ENCODE results near the gene CLSTN3.

The CLSTN3 gene

GRCh38 chr12:7093486-7093885 lies 36.7 kb upstream of the CLSTN3 start:
- no peak overlapping the region for H3K27ac ChIP-seq (ENCODE audit: low read depth, low read length)
- no peaks in the 10 kb centered on the region for H3K9me3 ChIP-seq (ENCODE audit: control insufficient read depth, insufficient read depth, low read length)
- H3K9ac ChIP-seq (ENCODE audit: low read depth, low read length), result no peak overlapping the region
- H3K36me3 ChIP-seq (ENCODE audit: control insufficient read depth, insufficient read depth, low read length), result no peaks in the 10 kb centered on the region
- peaks cover 11% of the 10 kb centered on the region for H3K4me1 ChIP-seq (ENCODE audit: control insufficient read depth, insufficient read depth, low read length)
- no peaks in the 10 kb centered on the region; the same call in 1 of the 2 replicates for H3K27me3 ChIP-seq (ENCODE audit: control insufficient read depth, insufficient read depth, low read length)
- H3K4me3 ChIP-seq (ENCODE audit: low read depth, low read length), result no peak overlapping the region

GRCh38 chr12:7093892-7094291 lies 36.3 kb upstream of the CLSTN3 start:
- Histone ChIP-seq H3K27ac (ENCODE audit: low read depth, low read length) (no peak overlapping the region), H3K4me3 (ENCODE audit: low read depth, low read length) (no peak overlapping the region), H3K9me3 (ENCODE audit: control insufficient read depth, insufficient read depth, low read length) (no peaks in the 10 kb centered on the region), H3K4me1 (ENCODE audit: control insufficient read depth, insufficient read depth, low read length) (peaks cover 11% of the 10 kb centered on the region), H3K27me3 (ENCODE audit: control insufficient read depth, insufficient read depth, low read length) (no peaks in the 10 kb centered on the region; the same call in 1 of the 2 replicates), H3K36me3 (ENCODE audit: control insufficient read depth, insufficient read depth, low read length) (no peaks in the 10 kb centered on the region), H3K9ac (ENCODE audit: low read depth, low read length) (no peak overlapping the region)

DNA sequence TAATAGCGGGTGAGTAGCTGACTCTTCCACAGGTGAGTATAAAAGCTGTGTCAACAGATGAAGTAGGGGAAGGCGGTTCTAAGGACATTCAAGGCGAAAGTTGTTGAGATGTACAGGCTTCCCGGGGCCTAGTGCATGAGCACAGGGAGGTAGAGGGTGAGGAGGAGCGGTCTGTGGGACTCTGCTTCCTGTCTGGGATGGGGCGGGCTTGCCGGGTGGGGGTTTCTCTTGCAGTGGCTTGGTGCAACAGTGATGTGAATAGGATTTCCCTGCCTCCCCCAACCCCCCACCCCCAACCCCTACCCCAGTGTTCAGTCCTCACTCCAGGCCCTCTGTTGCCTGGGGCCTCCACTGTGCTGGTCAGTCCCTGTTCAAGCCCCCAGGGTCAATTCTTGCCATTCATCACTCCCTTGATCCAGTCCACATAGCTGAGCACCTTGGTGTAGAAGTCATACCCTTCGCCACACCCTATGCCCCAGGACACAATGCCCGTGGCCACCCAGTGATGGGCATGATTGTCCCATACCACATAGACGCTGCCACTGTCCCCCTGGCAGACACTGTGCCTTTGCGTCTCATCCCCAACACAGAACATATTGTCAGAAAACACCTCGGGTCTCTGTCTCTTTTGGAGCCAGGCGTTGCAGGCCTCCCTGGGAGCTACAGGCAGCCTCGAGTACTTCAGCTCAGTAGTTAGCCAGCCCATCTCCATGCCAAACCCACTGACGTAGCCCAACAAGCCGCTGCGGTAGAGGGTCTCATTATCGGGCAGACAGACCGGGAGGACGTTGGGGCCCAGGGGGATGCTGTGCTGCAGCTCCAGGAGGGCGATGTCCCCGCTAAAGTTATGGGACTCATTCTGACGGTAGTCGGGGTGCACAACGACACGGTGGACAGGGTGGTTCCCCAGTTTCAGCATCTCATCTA lies 33.9 kb upstream of the CLSTN3 start:
- H3K4me1 ChIP-seq (ENCODE audit: control insufficient read depth, insufficient read depth, low read length), result no peaks in the 10 kb centered on the region
- H3K36me3 ChIP-seq (ENCODE audit: control insufficient read depth, insufficient read depth, low read length), result no peaks in the 10 kb centered on the region
- H3K27ac ChIP-seq (ENCODE audit: low read depth, low read length), result no peak overlapping the region
- no peak overlapping the region for H3K9ac ChIP-seq (ENCODE audit: low read depth, low read length)
- no peak overlapping the region for H3K4me3 ChIP-seq (ENCODE audit: low read depth, low read length)
- no peaks in the 10 kb centered on the region for H3K27me3 ChIP-seq (ENCODE audit: control insufficient read depth, insufficient read depth, low read length)
- no peaks in the 10 kb centered on the region for H3K9me3 ChIP-seq (ENCODE audit: control insufficient read depth, insufficient read depth, low read length)

- Histone ChIP-seq H3K27me3 (ENCODE audit: control insufficient read depth, insufficient read depth, low read length) (no peaks in the 10 kb centered on the region), H3K9me3 (ENCODE audit: control insufficient read depth, insufficient read depth, low read length) (no peaks in the 10 kb centered on the region), H3K4me3 (ENCODE audit: low read depth, low read length) (no peak overlapping the region), H3K9ac (ENCODE audit: low read depth, low read length) (no peak overlapping the region), H3K4me1 (ENCODE audit: control insufficient read depth, insufficient read depth, low read length) (no peaks in the 10 kb centered on the region), H3K27ac (ENCODE audit: low read depth, low read length) (no peak overlapping the region), H3K36me3 (ENCODE audit: control insufficient read depth, insufficient read depth, low read length) (no peaks in the 10 kb centered on the region)
Measured at GRCh38 chr12:7096979-7097378, 33.2 kb upstream of the CLSTN3 start.

GRCh38 chr12:7099290-7099996 lies 30.7 kb upstream of the CLSTN3 start:
- H3K36me3 ChIP-seq (ENCODE audit: control insufficient read depth, insufficient read depth, low read length), result no peaks in the 10 kb centered on the region
- no peak overlapping the region for H3K4me3 ChIP-seq (ENCODE audit: low read depth, low read length)
- no peaks in the 10 kb centered on the region for H3K4me1 ChIP-seq (ENCODE audit: control insufficient read depth, insufficient read depth, low read length)
- H3K9me3 ChIP-seq (ENCODE audit: control insufficient read depth, insufficient read depth, low read length), result no peaks in the 10 kb centered on the region
- no peak overlapping the region for H3K27ac ChIP-seq (ENCODE audit: low read depth, low read length)
- no peaks in the 10 kb centered on the region for H3K27me3 ChIP-seq (ENCODE audit: control insufficient read depth, insufficient read depth, low read length)
- no peak overlapping the region for H3K9ac ChIP-seq (ENCODE audit: low read depth, low read length)

DNA sequence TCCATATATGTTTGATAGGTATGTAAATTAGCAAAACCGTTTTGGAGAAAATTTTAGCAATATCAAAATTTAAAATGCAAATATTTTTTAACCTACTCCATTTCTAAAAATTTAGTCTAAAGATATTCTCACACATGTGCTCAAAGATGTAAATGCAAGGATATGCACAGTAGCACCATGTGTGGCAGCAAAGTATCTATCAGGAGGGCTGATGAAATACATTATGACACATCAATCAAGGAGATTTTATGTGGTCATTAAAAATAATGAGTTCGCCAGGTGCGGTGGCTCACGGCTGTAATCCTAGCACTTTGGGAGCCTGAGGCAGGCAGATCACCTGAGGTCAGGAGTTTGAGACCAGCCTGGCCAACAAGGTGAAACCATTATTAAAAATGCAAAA lies 29.9 kb upstream of the CLSTN3 start:
- Histone ChIP-seq H3K4me1 (ENCODE audit: control insufficient read depth, insufficient read depth, low read length) (no peaks in the 10 kb centered on the region), H3K4me3 (ENCODE audit: low read depth, low read length) (no peak overlapping the region), H3K9ac (ENCODE audit: low read depth, low read length) (no peak overlapping the region), H3K27me3 (ENCODE audit: control insufficient read depth, insufficient read depth, low read length) (no peaks in the 10 kb centered on the region), H3K27ac (ENCODE audit: low read depth, low read length) (no peak overlapping the region), H3K9me3 (ENCODE audit: control insufficient read depth, insufficient read depth, low read length) (no peaks in the 10 kb centered on the region), H3K36me3 (ENCODE audit: control insufficient read depth, insufficient read depth, low read length) (no peaks in the 10 kb centered on the region)

- no peak overlapping the region for H3K9ac ChIP-seq (ENCODE audit: low read depth, low read length)
- no peaks in the 10 kb centered on the region for H3K4me1 ChIP-seq (ENCODE audit: control insufficient read depth, insufficient read depth, low read length)
- H3K9me3 ChIP-seq (ENCODE audit: control insufficient read depth, insufficient read depth, low read length), result no peaks in the 10 kb centered on the region; the same call in 1 of the 2 replicates
- no peaks in the 10 kb centered on the region for H3K27me3 ChIP-seq (ENCODE audit: control insufficient read depth, insufficient read depth, low read length)
- H3K27ac ChIP-seq (ENCODE audit: low read depth, low read length), result no peak overlapping the region
- H3K36me3 ChIP-seq (ENCODE audit: control insufficient read depth, insufficient read depth, low read length), result no peaks in the 10 kb centered on the region
- no peak overlapping the region for H3K4me3 ChIP-seq (ENCODE audit: low read depth, low read length)
Measured at GRCh38 chr12:7101047-7101693, 29.0 kb upstream of the CLSTN3 start.

- Histone ChIP-seq H3K4me3 (ENCODE audit: low read depth, low read length) (no peak overlapping the region), H3K9ac (ENCODE audit: low read depth, low read length) (no peak overlapping the region), H3K27me3 (ENCODE audit: control insufficient read depth, insufficient read depth, low read length) (no peaks in the 10 kb centered on the region), H3K9me3 (ENCODE audit: control insufficient read depth, insufficient read depth, low read length) (no peaks in the 10 kb centered on the region; the same call in 1 of the 2 replicates), H3K4me1 (ENCODE audit: control insufficient read depth, insufficient read depth, low read length) (no peaks in the 10 kb centered on the region), H3K27ac (ENCODE audit: low read depth, low read length) (no peak overlapping the region), H3K36me3 (ENCODE audit: control insufficient read depth, insufficient read depth, low read length) (no peaks in the 10 kb centered on the region)
Measured at GRCh38 chr12:7101694-7102131, 28.5 kb upstream of the CLSTN3 start.

- Histone ChIP-seq H3K9me3 (ENCODE audit: control insufficient read depth, insufficient read depth, low read length) (no peaks in the 10 kb centered on the region; the same call in 1 of the 2 replicates), H3K27me3 (ENCODE audit: control insufficient read depth, insufficient read depth, low read length) (no peaks in the 10 kb centered on the region), H3K36me3 (ENCODE audit: control insufficient read depth, insufficient read depth, low read length) (no peaks in the 10 kb centered on the region), H3K27ac (ENCODE audit: low read depth, low read length) (no peak overlapping the region), H3K9ac (ENCODE audit: low read depth, low read length) (no peak overlapping the region), H3K4me3 (ENCODE audit: low read depth, low read length) (no peak overlapping the region), H3K4me1 (ENCODE audit: control insufficient read depth, insufficient read depth, low read length) (peaks cover under 1% of the 10 kb centered on the region; the same call in 1 of the 2 replicates)
Measured at GRCh38 chr12:7102582-7102981, 27.6 kb upstream of the CLSTN3 start.

DNA sequence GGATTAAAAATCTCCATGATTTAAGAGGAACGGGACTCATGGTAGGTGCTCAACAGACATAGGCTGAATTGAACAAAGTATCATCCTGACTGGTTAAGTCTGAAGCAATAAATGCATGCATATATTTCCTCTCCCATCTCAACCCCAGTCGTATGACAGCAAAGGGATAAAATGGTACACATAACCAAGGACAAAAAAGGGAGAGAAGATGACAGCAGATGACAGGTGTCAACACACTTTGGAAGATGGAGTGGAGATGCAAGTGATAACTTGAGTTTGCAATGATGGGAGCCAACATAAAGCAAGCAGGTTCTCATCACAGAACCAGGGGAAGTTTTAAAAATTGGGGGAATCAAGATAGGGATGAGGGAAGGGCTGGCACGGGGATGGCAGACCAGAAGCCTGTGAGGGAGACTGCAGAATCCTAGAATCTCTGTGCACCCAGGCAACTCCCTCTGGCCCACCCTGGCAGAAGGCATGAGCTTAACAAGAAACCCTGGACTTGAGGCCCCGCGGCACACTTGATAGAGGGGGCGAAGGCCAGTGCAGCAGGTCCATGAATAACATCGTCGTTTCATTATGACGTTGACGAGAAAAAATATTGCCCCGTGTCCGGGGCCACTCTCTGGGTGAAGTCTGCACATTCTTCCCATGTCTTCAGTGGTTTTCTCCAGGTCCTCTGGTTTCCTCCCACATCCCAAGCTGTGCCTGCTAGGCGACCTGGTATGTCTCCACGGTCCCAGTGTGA lies 26.2 kb upstream of the CLSTN3 start:
- Histone ChIP-seq H3K4me1 (ENCODE audit: control insufficient read depth, insufficient read depth, low read length) (peaks cover 7% of the 10 kb centered on the region; the same call in 1 of the 2 replicates), H3K9ac (ENCODE audit: low read depth, low read length) (no peak overlapping the region), H3K27me3 (ENCODE audit: control insufficient read depth, insufficient read depth, low read length) (no peaks in the 10 kb centered on the region), H3K36me3 (ENCODE audit: control insufficient read depth, insufficient read depth, low read length) (no peaks in the 10 kb centered on the region), H3K4me3 (ENCODE audit: low read depth, low read length) (no peak overlapping the region), H3K9me3 (ENCODE audit: control insufficient read depth, insufficient read depth, low read length) (no peaks in the 10 kb centered on the region; the same call in 1 of the 2 replicates), H3K27ac (ENCODE audit: low read depth, low read length) (no peak overlapping the region)

Measured in HUES48 (cell line).